GM18867 (cell line): ENCODE data around the gene DHODH.

ENCODE experiments used
- ATAC-seq: cut with Tn5 transposase; IDR thresholded peaks from one replicate; pipeline ENCODE4 v1.9.1; 2021; ENCODE audit warnings: mild to moderate bottlenecking, moderate library complexity; ENCODE audit not compliant: unreplicated experiment

DHODH gene

GRCh38 chr16:72013389-72013788 lies 4.8 kb downstream of the DHODH start:
- ATAC-seq: no peak

GRCh38 chr16:72013888-72014581 lies 5.5 kb downstream of the DHODH start:
- ATAC-seq: no peak

- ATAC-seq: no peak
These were observed 6.1 kb downstream of the DHODH start for GRCh38 chr16:72014675-72015074.

GRCh38 chr16:72015124-72015523 lies 6.6 kb downstream of the DHODH start:
- ATAC-seq: no peak

GRCh38 chr16:72018470-72018869 lies 9.9 kb downstream of the DHODH start:
- ATAC-seq: no peak

GRCh38 chr16:72021043-72021442 lies 12.5 kb downstream of the DHODH start:
- no peak for ATAC-seq

GRCh38 chr16:72022127-72022526 lies 13.6 kb downstream of the DHODH start:
- no peak for ATAC-seq

- ATAC-seq: no peak
These were observed 15.4 kb downstream of the DHODH start for GRCh38 chr16:72023962-72024361.

GRCh38 chr16:72024862-72025382 lies 16.4 kb downstream of the DHODH start:
- ATAC-seq: no peak

GRCh38 chr16:72025404-72026114 lies 17.0 kb downstream of the DHODH start:
- no peak for ATAC-seq

GRCh38 chr16:72027669-72028378 lies 19.3 kb downstream of the DHODH start:
- no peak for ATAC-seq

GRCh38 chr16:72029567-72030271 lies 21.2 kb downstream of the DHODH start:
- no peak for ATAC-seq

- no peak for ATAC-seq
These were observed 24.9 kb downstream of the DHODH start for GRCh38 chr16:72033437-72033836.

GRCh38 chr16:72036098-72036497 lies 27.6 kb downstream of the DHODH start:
- ATAC-seq: no peak

GRCh38 chr16:72042157-72042660 lies 33.7 kb downstream of the DHODH start:
- ATAC-seq: no peak

GRCh38 chr16:72043058-72043457 lies 34.5 kb downstream of the DHODH start:
- no peak for ATAC-seq

GRCh38 chr16:72043539-72043938 lies 35.0 kb downstream of the DHODH start:
- ATAC-seq: no peak

GRCh38 chr16:72044296-72044695 lies 35.8 kb downstream of the DHODH start:
- ATAC-seq: no peak

GRCh38 chr16:72044825-72045359 lies 36.3 kb downstream of the DHODH start:
- no peak for ATAC-seq

- no peak for ATAC-seq
These were observed 40.6 kb downstream of the DHODH start for GRCh38 chr16:72049110-72049509.
